HG03045 (cell line): ENCODE results near the gene PAM16.
"Not testable (repeated sequence)": the region's sequence is repeated elsewhere in the genome, so short reads cannot be mapped to it uniquely, and the experiment has no call there.

ENCODE experiments used
- ATAC-seq: cut with Tn5 transposase; IDR thresholded peaks from one replicate; pipeline ENCODE4 v1.9.1; 2021; ENCODE audit warnings: mild to moderate bottlenecking, moderate library complexity; ENCODE audit not compliant: unreplicated experiment

The PAM16 gene

DNA sequence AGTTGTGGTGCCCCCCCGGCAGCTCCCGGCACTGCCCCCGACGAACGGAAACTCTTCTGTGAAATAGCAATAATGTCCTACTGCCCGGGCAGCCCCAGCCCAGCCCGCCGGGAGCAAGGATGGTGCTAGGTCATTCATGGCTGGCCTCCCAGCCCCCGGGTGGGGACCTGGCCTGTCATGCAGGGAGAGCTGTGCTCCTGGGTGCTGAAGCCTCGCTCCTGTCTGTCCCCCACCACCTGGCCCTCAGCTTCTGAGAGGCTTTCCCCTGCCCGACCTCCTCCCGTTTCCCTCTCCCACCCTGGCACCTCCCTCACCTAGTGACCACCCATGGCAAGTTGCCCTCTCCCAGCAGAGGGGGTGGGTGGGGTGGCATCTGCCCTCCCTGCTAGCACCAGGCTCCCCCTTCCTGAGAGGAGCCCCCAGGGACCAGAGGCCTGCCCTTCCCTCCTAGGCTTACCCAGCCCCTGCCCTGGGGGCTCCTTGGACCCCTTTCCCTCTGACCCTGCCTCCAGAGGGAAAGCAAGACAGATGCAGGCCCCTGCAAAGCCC is 13.5 kb downstream of the PAM16 start:
- ATAC-seq, result no peak

DNA sequence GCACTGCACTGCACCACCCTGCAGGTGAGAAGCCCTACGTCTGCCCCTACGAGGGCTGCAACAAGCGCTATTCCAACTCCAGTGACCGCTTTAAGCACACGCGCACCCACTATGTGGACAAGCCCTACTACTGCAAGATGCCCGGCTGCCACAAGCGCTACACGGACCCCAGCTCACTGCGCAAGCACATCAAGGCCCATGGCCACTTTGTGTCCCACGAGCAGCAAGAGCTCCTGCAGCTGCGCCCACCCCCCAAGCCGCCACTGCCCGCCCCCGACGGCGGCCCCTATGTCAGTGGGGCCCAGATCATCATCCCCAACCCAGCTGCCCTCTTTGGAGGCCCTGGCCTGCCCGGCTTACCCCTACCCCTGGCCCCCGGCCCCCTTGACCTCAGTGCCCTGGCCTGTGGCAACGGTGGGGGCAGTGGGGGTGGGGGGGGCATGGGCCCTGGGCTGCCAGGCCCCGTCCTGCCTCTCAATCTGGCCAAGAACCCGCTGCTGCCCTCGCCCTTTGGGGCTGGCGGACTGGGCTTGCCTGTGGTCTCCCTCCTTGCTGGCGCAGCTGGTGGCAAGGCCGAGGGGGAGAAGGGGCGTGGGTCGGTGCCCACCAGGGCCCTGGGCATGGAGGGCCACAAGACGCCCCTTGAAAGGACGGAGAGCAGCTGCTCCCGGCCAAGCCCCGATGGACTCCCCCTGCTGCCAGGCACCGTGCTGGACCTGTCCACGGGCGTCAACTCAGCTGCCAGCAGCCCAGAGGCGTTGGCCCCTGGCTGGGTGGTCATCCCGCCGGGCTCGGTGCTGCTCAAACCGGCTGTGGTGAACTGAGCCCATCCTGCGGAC is 14.2 kb downstream of the PAM16 start:
- ATAC-seq, result no peak

DNA sequence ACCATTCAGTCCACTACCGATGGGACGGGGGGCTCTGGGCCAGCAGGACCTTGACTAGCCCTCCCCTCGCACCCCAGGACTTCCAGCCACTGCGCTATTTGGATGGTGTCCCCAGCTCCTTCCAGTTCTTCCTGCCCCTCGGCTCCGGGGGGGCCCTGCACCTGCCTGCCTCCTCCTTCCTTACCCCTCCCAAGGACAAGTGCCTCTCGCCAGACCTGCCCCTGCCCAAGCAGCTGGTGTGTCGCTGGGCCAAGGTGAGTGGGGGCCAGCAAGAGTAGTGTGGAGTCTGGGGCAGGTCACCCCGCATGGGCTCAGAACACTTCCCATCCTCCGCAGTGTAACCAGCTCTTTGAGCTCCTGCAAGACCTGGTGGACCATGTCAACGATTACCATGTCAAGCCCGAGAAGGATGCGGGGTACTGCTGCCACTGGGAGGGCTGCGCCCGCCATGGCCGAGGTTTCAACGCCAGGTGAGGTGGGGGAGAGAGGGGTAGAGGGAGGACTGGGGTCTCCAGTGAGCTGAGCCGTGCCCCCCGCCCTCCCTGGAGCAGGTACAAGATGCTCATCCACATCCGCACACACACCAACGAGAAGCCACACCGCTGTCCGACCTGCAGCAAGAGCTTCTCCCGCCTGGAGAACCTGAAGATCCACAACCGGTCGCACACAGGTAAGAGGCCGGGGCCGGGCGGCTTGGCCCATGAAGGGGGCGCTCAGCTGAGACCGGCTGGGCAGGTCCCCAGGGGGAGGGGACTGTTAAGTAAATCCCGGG is 16.2 kb downstream of the PAM16 start:
- no peak for ATAC-seq

DNA sequence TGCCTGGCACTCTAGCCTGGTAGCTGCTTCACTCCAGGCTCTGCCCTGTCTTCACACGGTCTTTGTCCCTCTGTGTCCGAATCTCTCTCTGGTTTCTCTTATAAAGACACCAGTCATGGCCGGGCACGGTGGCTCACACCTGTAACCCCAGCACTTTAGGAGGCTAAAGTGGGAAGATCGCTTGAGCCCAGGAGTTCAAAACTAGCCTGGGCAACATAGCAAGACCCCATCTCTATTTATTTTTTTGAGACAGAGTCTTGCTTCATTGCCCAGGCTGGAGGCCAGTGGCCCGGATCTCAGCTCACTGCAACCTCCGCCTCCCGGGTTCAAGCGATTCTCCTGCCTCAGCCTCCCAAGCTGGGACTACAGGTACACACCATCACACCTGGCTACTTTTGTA is 17.4 kb downstream of the PAM16 start:
- ATAC-seq, result not testable (repeated sequence)

DNA sequence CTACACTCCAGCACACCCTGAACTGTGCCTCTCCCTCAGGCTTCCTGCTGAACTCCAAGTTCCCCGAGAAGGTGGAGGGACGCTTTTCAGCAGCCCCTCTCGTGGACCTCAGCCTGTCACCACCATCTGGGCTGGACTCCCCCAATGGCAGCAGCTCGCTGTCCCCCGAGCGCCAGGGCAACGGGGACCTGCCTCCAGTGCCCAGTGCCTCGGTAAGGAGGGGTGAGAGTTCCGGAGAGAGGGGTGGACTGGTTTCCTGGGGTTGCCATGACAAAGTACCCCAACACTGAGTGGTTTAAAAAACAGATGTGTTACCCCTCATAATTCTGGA is 17.8 kb downstream of the PAM16 start:
- no peak for ATAC-seq

DNA sequence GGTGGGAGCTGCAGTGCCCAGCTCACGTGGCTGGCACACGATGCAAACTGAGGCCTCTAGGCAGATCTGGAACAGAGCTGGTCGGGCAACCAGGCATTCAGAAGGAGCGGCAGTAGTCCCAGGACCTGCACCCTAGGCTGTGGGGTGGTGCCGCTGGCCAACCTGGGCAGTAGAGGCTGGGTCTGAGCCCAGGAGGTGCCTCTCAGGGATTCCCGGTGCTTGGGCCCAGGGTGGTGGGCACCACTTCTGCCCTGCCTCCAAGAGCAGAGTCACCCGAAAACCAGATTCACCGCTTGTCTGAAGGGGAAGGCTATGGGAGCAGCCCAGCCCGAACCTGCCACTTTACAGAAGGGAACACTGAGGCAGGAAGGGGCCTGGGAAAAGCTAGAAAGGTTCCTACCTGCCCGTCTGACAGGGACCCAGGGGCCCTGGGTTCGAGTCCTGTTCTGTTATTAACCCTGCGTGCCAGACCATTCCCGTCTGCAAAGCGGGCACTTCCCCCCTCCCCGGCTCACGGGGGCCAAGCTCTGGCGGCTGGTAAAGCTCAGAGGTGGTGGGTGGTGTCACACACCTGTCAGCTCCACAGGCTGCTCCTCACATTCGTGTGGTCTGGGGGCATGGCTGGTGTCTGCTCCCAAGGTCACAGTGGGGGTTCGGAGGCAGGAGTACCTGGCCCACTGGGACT is 18.4 kb downstream of the PAM16 start:
- ATAC-seq, result no peak

DNA sequence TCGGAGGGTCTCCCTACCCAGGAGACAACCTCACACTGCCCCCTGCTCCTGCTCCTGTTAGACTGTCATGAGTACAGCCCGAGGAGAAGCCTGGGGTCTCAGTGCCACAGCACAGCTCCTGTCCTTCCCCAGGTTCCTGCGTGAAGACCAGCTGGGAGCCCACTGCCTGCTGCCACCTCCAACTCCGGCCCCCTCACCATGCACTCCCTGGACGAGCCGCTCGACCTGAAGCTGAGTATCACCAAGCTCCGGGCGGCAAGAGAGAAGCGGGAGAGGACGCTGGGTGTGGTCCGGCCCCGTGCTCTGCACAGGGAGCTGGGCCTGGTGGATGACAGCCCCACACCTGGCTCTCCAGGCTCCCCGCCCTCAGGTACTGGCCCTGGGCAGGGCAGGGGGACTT is 19.0 kb downstream of the PAM16 start:
- no peak for ATAC-seq

DNA sequence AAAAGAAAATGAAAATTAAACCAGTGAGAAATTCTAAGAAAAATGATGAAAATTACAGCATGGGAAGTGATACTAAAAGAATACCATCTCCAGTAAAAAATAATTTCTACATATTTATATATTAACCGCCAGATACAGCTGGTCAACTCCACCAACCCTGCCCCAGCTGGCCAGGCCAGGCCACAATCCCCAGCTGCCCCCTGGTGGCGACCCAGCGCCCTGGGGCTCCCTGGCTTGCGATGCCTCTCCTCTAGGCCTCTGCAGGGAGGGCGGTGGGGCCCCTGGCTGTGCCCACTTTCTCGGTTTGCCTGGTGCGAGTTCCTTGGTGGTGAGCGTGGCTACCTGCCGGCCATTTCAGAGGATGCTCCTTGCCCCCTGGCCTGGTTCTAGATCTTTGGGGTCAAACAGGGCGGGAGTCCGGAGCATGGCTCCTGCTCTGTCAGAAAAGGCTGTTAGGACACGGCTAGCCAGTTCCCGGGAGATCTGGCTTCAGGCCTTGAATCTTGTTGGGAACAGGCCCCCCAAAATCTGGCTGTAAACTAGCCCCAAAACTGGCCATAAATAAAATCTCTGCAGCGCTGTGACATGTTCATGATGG is 20.7 kb downstream of the PAM16 start:
- no peak for ATAC-seq

DNA sequence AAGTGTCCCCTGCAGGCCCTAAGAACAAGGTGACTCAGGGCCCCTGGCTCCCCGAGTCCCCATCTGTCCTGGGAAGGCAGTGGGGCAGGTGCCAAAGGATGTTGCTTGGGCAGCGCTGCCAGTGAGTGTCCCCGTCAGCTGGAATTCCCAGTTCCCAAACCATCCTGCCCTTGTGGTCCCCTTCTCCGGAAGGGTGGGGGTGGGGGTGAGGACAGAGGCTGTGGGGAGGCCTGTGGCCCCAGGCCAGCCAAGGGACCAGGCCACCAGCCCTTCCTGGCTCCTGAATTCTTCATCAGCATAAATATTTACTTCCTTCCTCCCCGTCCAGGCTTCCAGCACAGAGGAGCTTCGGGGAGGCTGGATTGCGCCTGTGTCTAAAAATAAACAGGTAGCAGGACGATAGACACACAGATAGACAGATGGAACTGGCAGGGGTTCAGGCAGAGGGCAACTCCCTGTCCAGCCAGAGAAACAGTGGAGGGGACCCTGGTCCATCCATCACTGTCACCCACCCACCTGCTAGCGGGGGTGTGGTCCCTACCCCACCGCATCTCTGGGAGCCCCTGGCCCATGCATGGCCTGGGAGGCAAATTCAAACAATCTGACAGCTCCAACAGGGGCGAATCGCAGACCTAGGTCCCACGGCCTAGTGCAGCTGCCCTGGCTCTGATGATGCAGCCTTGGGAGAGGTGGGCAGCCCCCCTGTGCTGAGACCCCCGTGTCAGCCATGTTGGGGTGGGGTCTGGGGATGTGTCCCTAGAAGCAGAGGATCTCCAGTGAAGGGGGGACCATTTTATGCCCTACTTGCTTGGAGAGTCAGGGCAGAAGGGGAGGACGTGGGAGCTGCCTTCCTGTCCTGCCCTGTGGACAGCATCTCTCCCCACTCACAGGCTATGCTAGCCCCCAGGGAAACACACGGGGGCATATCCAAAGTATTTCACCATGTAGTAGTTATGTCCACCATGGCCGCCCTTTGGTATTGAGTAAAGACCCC is 22.0 kb downstream of the PAM16 start:
- ATAC-seq, result no peak

DNA sequence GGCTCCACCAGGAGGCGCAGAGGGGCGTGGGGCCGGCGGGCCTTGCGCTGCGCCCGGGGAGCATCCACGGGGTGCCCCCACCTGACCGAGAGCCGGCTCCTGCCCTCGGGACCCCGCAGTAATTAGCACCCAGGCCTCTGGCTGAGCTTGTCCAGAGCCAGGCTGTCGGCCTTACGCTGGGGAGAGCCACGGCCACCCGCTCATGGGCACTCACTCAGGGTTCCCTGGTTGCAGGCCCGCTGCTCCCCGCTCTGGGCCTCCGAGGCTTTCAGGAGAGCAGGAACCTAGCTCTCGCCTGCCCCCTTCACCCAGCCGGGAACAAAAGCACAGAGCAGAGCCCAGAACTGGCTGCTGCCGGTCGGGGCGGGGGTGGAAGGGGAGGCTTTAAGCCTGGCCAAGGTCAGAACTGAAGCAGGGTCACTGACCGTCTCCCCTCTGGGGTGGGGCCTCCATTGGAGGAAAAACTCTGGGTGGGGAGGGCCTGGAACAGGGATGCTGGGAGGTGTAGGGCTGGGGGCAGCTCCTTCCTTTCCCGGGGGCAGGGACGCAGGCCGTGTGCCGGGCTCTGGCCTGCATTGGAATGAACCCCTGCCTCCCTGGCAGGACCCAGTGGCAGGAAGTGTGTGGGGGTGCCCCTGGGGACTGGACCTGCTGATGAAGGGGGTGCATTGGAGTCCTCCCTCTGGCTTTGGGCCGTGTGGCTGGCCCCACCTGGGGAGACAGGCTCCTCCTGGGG is 22.9 kb downstream of the PAM16 start:
- ATAC-seq, result no peak

DNA sequence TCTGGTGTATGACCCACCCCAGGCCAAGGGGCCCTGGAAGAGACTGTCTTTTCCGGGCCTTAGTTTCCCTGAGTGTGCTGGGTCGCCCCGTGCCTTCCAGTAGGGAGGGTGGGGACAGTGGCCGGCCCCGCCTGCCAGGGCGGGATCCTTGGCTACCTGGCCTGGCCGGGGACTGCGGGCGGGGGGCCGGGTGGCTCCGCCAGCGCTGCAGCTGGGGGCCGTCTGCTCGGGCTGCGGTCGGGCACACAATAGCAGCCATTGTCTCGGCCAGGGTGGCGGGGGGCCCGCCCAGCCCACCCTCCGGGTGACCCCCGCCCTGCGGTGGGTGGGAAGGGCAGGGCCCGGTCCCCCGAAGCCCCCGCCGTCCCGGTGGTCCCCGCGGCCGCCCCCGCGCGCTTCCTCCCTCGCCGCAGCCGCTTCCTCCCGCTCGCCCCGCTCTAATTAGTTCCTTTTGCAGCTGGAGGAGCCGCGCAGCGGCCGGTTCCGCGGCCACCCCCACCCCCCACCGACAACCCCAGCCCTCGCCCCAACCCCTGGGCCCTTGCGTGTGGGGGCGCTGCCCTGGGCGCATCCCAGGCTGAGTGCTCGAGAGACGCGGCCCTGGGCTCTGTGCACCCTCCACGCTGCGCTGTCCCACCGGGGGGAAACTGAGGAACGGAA is 23.6 kb downstream of the PAM16 start:
- no peak for ATAC-seq

DNA sequence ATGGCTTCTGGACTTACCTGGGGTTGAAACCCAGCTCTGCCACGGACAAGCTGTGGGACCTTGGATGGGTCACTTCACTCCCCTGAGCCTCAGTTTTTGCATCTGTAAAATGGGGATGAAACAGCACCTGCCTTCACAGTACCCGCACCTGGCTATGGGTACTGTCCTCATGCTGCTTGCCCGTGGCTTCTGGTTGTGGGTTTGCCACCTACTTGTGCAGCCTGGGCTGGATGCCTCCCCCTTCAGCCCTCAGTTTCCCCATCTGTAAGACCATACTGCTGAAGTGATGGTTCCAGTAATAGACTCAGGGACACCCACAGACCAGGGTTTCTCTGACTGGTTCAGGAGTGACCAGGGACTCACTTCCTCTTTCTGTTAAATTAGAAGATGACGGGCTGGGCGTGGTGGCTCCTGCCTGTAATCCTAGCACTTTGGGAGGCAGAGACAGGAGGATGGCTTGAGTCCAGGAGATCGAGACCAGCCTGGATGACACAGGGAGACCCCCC is 25.8 kb downstream of the PAM16 start:
- ATAC-seq, result no peak

DNA sequence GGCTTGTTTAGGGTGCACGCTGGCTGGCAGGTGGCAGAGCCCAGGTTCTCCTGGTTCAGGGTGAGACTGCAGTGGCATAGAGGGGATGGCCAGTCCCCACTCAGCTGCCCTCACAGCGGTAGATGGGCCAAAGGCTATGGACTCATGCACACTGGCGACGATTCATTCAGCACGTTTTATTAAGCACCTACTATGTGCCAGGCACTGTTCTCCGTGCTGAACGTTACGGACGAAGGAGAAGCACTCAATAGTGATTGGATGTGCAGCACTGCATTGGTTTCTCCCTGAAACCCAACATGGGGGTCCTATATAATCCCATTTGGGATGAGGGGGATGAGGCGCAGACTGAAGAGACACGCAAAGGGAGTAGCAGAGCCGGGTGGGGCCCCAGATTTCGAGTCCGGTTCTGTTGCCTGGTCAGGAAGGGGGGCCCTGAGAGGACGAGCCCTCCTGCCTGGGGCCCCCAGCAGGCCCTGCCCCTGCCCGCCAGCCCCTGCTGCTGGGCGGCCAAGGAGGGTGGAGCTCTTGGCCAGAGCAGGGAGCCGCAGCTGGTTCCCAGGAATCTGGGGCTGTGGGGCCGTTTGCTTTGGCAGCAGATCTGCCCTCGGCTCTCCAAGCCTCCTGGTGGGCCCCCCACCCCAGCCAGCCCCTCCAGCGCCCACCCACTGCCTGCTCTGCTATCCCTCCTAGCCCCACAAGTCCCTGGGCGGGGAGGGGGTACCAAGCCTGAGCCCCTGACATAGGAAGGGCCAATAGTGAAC is 26.4 kb downstream of the PAM16 start:
- no peak for ATAC-seq

DNA sequence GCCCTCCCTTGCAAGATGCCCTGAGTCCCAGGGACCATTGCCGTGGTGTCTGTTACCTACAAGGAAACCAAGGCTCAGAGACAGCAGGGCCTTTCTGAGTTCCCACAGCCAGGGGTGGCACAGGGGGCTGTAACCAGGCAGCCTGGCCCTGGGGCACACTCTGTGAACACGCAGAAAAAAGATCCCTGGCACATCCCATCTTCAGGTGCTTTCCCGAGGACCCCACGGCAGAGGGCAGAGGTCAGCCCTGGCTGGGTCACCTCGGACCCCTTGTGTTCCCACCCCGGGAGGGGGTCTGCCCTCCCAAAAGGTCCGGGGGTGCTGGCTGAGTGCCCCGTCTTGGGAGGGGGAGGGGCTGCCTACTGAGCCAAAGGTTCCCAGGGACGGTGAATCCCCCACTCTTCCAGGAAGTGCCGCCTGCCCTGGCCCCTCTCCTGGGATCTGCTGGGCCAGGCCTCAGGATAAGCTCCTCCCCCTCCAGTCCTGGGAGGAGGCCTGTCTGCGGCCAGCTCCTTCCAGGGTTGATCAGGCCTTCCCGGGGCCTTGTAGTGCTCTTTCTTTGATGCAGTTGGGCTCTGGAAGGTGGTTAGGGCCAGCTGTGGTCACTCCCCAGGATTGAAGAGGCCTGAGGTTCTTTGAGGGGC is 27.2 kb downstream of the PAM16 start:
- ATAC-seq, result no peak

DNA sequence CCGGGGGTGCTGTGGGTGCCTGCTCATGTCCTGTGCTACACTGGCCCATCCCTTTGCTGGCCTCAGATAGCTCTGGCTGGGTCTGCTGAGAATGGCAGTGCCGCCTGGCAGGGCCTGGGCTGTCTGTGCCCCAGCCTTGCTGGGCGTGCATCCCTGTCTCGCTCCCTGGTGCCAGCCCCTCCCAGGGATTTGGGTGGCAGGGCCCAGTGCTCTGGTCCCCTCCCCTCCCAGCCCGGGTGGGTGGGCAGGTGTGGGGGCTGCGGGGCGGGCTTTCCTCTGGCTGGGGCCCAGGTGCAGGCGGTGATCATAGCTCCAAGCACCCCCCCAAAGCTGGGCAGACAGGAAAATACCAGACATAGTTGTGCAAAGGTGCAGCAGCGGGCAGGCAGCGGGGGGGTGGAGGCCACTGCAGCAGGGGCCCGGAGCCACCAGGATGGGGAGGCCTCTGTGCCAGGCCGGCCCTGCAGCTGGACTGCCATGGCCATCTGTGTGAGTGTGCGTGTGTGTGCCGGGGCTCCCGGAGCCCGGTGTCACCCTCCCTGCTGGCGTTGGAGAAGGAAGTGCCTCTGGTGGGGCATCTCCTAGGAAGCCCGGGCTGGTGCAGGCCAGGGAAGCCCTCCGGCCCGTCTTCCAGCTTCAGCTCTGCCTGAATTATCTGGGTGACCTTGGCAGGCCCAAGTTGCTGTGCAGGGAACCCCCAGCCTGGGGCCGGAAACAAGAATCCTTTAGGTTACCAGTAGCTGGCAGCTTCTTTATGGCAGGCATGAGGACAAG is 27.9 kb downstream of the PAM16 start:
- ATAC-seq, result no peak
